A549 (cell line): ENCODE results near the gene NKD1.

Experiments
- CEBPB ChIP-seq, 2 experiments: fragments of >200 bp in 1 of 2; sonication (Bioruptor Twin) in 1 of 2; formaldehyde crosslinking in 1 of 2; IDR thresholded peaks; 2 replicates each; pipeline ENCODE4 v1.6.1; 2012 to 2016
- TF ChIP-seq, protein P1 (sequence below): fragments of >200 bp; sonication (Bioruptor Twin); formaldehyde crosslinking; IDR thresholded peaks from 3 replicates; pipeline ENCODE4 v1.5.1; 2016

DNA sequence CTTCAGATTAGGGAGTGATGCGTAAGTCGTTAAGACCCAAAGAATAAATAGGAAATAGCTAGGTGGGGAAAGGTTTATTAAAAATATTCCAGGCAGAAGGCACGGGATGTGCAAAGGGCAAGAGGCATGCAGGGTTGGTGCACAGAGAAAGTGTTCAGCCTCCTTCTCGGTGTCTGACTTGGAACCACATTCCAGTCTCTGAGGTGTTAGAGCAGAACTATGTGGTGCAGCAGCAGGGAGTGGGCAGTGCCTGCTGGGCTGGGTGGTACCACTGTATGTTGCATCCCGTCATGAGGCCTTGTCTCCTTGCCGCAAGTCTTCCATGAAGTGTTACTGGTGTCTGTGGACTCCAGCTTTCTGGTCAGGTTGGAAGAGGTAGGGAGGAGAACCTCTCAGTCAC is 11.1 kb downstream of the NKD1 start:
- TF ChIP-seq, protein P1, sequence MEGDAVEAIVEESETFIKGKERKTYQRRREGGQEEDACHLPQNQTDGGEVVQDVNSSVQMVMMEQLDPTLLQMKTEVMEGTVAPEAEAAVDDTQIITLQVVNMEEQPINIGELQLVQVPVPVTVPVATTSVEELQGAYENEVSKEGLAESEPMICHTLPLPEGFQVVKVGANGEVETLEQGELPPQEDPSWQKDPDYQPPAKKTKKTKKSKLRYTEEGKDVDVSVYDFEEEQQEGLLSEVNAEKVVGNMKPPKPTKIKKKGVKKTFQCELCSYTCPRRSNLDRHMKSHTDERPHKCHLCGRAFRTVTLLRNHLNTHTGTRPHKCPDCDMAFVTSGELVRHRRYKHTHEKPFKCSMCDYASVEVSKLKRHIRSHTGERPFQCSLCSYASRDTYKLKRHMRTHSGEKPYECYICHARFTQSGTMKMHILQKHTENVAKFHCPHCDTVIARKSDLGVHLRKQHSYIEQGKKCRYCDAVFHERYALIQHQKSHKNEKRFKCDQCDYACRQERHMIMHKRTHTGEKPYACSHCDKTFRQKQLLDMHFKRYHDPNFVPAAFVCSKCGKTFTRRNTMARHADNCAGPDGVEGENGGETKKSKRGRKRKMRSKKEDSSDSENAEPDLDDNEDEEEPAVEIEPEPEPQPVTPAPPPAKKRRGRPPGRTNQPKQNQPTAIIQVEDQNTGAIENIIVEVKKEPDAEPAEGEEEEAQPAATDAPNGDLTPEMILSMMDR, result no peak
- no peak for TF ChIP-seq CEBPB (IDR thresholded peaks at IDR 0.05)
